CD4-positive, alpha-beta T cell treated with Interleukin-6 at 100 ng/mL for 8 hours (primary cell): ENCODE data around the gene FOSL2.

ENCODE experiments used
- DNase-seq: peaks from one replicate; pipeline ENCODE4 v3.0.0-alpha.2; 2020; ENCODE audit warnings: mixed read lengths, low spot score

FOSL2 gene

GRCh38 chr2:28450901-28451565 is 58.4 kb downstream of the FOSL2 start:
- DNase-seq: no peak

- no peak for DNase-seq
Measured at GRCh38 chr2:28451793-28452533, 59.3 kb downstream of the FOSL2 start.

- peak; percentile 67 for DNase-seq
Measured at GRCh38 chr2:28452534-28453081, 60.0 kb downstream of the FOSL2 start.

GRCh38 chr2:28453396-28453795 is 60.7 kb downstream of the FOSL2 start:
- no peak for DNase-seq

- no peak for DNase-seq
Measured at GRCh38 chr2:28454016-28454930, 61.6 kb downstream of the FOSL2 start.

- DNase-seq: no peak
Measured at GRCh38 chr2:28457237-28457636, 64.6 kb downstream of the FOSL2 start.

GRCh38 chr2:28461056-28461455 is 68.4 kb downstream of the FOSL2 start:
- no peak for DNase-seq

GRCh38 chr2:28462122-28462521 is 69.5 kb downstream of the FOSL2 start:
- no peak for DNase-seq

GRCh38 chr2:28463211-28463816 is 70.7 kb downstream of the FOSL2 start:
- no peak for DNase-seq

GRCh38 chr2:28463893-28464292 is 71.2 kb downstream of the FOSL2 start:
- DNase-seq: no peak

- no peak for DNase-seq
Measured at GRCh38 chr2:28465148-28465885, 72.7 kb downstream of the FOSL2 start.
